K562 (cell line): ENCODE measurements around the gene PRKAR2B. TPM values are rescaled to one million over a fixed set of nuclear protein-coding genes. Genes with fewer than 3 reads are reported as not detected.

Experiments used
- CBFA2T2 ChIP-seq: fragments of 450-650 bp; conservative IDR thresholded peaks from 2 replicates; pipeline ENCODE4 v1.6.1; 2017; ENCODE audit warnings: mild to moderate bottlenecking
- ESRRB ChIP-seq: fragments of 250-450 bp; sonication (Bioruptor Pico); IDR thresholded peaks from 2 replicates; pipeline ENCODE4 v1.5.0; 2020; ENCODE audit warnings: mild to moderate bottlenecking, moderate library complexity, borderline replicate concordance
- GTF2E2 ChIP-seq: fragments of 200-800 bp; sonication (Bioruptor generic); IDR thresholded peaks from 2 replicates; pipeline ENCODE4 v1.6.1; 2016; ENCODE audit warnings: missing genetic modification characterization, missing compliant biosample characterization
- HDGF ChIP-seq: fragments of 450-650 bp; IDR thresholded peaks from 2 replicates; pipeline ENCODE4 v1.6.1; 2016
- NBN ChIP-seq: fragments of 450-650 bp; IDR thresholded peaks from 2 replicates; pipeline ENCODE4 v1.6.1; 2016; ENCODE audit warnings: low read depth, mild to moderate bottlenecking
- POLR2B ChIP-seq: fragments of 450-650 bp; IDR thresholded peaks from 2 replicates; pipeline ENCODE4 v1.6.1; 2018; ENCODE audit warnings: low read depth; ENCODE audit not compliant: partially characterized antibody
- PTTG1 ChIP-seq: fragments of 450-650 bp; IDR thresholded peaks from 2 replicates; pipeline ENCODE4 v1.6.1; 2016; ENCODE audit warnings: low read depth, mild to moderate bottlenecking, missing genetic modification characterization, missing compliant biosample characterization
- ZC3H4 ChIP-seq: sonication (generic); formaldehyde crosslinking; IDR thresholded peaks from 2 replicates; pipeline ENCODE4 v1.9.0; 2021; ENCODE audit warnings: missing genetic modification reagents, borderline replicate concordance
- ZKSCAN1 ChIP-seq: fragments of 150-350 bp; IDR thresholded peaks from 2 replicates; pipeline ENCODE4 v1.6.1; 2016; ENCODE audit warnings: low read depth, low read length
- ZNF174 ChIP-seq: fragments of 250-450 bp; sonication (Bioruptor Pico); IDR thresholded peaks from 2 replicates; pipeline ENCODE4 v1.4.0; 2020; ENCODE audit warnings: mild to moderate bottlenecking
- ZZZ3 ChIP-seq: fragments of 450-650 bp; IDR thresholded peaks from 2 replicates; pipeline ENCODE4 v1.6.1; 2016; ENCODE audit warnings: antibody characterized with exemption, mild to moderate bottlenecking, moderate library complexity
- polyA plus RNA-seq, 8 experiments: library from polyadenylated mRNA; depleted of rRNA in 4 of 8; stranded (reverse) in 5 of 8; unstranded in 3 of 8; fragments of >200 nt; fragmentation: Nextera tagmentation in 2 of 8; fragmentation: Illumina TruSeq in 1 of 8; extraction: Ambion mirVana in 2 of 8; extraction: Trizol in 1 of 8; gene quantifications; 2 replicates each; pipeline versions ENCODE4 v1.2.1 to v1.2.3, GENCODE V29; 2011 to 2014; ENCODE audit warnings: inconsistent platforms in 1 of 8, missing spikeins in 1 of 8
- total RNA-seq, 7 experiments: library from RNA; depleted of rRNA in 6 of 7; stranded (reverse); fragments of >200 nt in 6 of 7; fragmentation: Illumina TruSeq in 2 of 7; extraction: Trizol in 2 of 7; gene quantifications; 2 replicates each; pipeline versions ENCODE4 v1.2.1 to v1.2.3, GENCODE V29; 2011 to 2021; ENCODE audit warnings: low replicate concordance in 1 of 7
- TF ChIP-seq, protein P1 (sequence below): fragments of 200-600 bp; sonication (generic); IDR thresholded peaks from one replicate; pipeline ENCODE4 v1.6.1; 2012; ENCODE audit warnings: mild to moderate bottlenecking, low read depth, low read length, inconsistent platforms
- TF ChIP-seq, protein P2 (sequence below): IDR thresholded peaks from 2 replicates; pipeline ENCODE4 v1.6.1; 2011; ENCODE audit not compliant: insufficient read length; ENCODE audit errors: extremely low read depth
- TF ChIP-seq, protein P3 (sequence below): sonication (generic); formaldehyde crosslinking; IDR thresholded peaks from 2 replicates; pipeline ENCODE4 v1.8.1; 2023; ENCODE audit warnings: mild to moderate bottlenecking, missing genetic modification reagents

PRKAR2B gene
- total and polyA plus RNA-seq, 9 of the 15 experiments (the other 6 are each of a cell fraction or from before 2014, with no cell fraction given), result 59.0 to 173 (median 129) TPM

DNA sequence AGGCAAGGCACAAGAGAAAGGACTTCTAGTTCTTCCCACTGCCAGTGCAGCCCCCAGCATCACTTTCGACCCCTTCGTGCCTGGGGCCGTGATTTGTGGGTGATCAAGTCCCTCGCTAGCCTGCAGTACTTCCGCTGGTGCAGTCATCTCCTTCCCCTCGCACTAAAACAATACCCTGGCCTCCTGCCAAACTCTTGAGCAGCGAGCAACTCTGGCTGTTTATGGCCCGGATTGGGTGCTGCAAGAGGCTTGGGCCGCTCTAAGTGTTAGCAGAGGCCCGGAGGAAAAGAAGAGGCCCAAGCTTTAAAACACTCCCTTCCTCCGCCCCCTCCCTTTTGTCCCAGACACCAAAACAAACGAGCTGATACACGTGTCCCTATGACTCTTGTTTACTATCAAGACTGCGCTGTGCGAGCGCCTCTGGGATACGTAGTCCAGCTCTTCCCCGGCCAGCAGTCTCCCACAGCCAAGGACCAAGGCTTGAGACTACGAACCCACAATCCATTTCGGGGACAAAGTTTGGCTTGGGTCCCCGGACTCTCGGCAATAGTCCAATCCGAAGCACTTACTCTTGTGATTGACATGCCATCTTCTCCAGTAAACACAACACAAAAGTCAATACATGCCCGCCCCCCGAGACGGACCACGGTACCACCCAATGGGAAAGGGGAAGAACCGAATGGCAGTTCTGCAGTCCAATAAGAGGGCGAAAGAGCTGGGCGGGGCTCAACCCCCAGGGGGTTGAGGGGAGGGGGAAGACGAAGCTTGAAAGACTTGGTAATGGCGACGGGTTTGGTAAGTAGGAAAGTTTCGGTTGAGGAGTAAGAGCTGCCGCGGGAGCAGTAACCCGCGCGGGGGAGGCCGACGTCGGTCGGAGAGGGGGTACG, 124.0 kb downstream of the PRKAR2B start, which contains the start of gene HBP1 (continued):
- TF ChIP-seq, protein P1, sequence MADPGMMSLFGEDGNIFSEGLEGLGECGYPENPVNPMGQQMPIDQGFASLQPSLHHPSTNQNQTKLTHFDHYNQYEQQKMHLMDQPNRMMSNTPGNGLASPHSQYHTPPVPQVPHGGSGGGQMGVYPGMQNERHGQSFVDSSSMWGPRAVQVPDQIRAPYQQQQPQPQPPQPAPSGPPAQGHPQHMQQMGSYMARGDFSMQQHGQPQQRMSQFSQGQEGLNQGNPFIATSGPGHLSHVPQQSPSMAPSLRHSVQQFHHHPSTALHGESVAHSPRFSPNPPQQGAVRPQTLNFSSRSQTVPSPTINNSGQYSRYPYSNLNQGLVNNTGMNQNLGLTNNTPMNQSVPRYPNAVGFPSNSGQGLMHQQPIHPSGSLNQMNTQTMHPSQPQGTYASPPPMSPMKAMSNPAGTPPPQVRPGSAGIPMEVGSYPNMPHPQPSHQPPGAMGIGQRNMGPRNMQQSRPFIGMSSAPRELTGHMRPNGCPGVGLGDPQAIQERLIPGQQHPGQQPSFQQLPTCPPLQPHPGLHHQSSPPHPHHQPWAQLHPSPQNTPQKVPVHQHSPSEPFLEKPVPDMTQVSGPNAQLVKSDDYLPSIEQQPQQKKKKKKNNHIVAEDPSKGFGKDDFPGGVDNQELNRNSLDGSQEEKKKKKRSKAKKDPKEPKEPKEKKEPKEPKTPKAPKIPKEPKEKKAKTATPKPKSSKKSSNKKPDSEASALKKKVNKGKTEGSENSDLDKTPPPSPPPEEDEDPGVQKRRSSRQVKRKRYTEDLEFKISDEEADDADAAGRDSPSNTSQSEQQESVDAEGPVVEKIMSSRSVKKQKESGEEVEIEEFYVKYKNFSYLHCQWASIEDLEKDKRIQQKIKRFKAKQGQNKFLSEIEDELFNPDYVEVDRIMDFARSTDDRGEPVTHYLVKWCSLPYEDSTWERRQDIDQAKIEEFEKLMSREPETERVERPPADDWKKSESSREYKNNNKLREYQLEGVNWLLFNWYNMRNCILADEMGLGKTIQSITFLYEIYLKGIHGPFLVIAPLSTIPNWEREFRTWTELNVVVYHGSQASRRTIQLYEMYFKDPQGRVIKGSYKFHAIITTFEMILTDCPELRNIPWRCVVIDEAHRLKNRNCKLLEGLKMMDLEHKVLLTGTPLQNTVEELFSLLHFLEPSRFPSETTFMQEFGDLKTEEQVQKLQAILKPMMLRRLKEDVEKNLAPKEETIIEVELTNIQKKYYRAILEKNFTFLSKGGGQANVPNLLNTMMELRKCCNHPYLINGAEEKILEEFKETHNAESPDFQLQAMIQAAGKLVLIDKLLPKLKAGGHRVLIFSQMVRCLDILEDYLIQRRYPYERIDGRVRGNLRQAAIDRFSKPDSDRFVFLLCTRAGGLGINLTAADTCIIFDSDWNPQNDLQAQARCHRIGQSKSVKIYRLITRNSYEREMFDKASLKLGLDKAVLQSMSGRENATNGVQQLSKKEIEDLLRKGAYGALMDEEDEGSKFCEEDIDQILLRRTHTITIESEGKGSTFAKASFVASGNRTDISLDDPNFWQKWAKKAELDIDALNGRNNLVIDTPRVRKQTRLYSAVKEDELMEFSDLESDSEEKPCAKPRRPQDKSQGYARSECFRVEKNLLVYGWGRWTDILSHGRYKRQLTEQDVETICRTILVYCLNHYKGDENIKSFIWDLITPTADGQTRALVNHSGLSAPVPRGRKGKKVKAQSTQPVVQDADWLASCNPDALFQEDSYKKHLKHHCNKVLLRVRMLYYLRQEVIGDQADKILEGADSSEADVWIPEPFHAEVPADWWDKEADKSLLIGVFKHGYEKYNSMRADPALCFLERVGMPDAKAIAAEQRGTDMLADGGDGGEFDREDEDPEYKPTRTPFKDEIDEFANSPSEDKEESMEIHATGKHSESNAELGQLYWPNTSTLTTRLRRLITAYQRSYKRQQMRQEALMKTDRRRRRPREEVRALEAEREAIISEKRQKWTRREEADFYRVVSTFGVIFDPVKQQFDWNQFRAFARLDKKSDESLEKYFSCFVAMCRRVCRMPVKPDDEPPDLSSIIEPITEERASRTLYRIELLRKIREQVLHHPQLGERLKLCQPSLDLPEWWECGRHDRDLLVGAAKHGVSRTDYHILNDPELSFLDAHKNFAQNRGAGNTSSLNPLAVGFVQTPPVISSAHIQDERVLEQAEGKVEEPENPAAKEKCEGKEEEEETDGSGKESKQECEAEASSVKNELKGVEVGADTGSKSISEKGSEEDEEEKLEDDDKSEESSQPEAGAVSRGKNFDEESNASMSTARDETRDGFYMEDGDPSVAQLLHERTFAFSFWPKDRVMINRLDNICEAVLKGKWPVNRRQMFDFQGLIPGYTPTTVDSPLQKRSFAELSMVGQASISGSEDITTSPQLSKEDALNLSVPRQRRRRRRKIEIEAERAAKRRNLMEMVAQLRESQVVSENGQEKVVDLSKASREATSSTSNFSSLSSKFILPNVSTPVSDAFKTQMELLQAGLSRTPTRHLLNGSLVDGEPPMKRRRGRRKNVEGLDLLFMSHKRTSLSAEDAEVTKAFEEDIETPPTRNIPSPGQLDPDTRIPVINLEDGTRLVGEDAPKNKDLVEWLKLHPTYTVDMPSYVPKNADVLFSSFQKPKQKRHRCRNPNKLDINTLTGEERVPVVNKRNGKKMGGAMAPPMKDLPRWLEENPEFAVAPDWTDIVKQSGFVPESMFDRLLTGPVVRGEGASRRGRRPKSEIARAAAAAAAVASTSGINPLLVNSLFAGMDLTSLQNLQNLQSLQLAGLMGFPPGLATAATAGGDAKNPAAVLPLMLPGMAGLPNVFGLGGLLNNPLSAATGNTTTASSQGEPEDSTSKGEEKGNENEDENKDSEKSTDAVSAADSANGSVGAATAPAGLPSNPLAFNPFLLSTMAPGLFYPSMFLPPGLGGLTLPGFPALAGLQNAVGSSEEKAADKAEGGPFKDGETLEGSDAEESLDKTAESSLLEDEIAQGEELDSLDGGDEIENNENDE, result no peak
- TF ChIP-seq, protein P2, sequence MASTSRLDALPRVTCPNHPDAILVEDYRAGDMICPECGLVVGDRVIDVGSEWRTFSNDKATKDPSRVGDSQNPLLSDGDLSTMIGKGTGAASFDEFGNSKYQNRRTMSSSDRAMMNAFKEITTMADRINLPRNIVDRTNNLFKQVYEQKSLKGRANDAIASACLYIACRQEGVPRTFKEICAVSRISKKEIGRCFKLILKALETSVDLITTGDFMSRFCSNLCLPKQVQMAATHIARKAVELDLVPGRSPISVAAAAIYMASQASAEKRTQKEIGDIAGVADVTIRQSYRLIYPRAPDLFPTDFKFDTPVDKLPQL, result no peak
- TF ChIP-seq PTTG1 (tag) (no peak), POLR2B (peak; percentile 88), ZNF174 (CRISPR knock-in tag) (no peak), ZKSCAN1 (no peak), GTF2E2 (tag) (no peak), HDGF (0 out of 2 replicates have a peak, but pooled peaks have one; percentile 56), ESRRB (CRISPR knock-in tag) (no peak), ZZZ3 (no peak), NBN (peak; percentile 76; the same call in 1 of the 2 replicates), ZC3H4 (CRISPR knock-in tag) (no peak), CBFA2T2 (no peak; the same call in 1 of the 2 replicates)
- TF ChIP-seq, protein P3, sequence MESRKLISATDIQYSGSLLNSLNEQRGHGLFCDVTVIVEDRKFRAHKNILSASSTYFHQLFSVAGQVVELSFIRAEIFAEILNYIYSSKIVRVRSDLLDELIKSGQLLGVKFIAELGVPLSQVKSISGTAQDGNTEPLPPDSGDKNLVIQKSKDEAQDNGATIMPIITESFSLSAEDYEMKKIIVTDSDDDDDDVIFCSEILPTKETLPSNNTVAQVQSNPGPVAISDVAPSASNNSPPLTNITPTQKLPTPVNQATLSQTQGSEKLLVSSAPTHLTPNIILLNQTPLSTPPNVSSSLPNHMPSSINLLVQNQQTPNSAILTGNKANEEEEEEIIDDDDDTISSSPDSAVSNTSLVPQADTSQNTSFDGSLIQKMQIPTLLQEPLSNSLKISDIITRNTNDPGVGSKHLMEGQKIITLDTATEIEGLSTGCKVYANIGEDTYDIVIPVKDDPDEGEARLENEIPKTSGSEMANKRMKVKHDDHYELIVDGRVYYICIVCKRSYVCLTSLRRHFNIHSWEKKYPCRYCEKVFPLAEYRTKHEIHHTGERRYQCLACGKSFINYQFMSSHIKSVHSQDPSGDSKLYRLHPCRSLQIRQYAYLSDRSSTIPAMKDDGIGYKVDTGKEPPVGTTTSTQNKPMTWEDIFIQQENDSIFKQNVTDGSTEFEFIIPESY (CRISPR knock-in tag), result 0 out of 2 replicates have a peak, but pooled peaks have one; percentile 0
